H9 (cell line): ENCODE data around the gene FZD10. TPM values are rescaled to one million over a fixed set of nuclear protein-coding genes. Genes with fewer than 3 reads are reported as not detected.

Experiments
- DNase-seq: peaks from one replicate; pipeline ENCODE4 v3.0.0-alpha.2; 2017
- H2AFZ ChIP-seq: one replicate; pipeline ENCODE4 v1.6.1; 2013; ENCODE audit warnings: mild to moderate bottlenecking, low read length, control low read depth, moderate library complexity
- H2AK5ac ChIP-seq: 2 replicates; pipeline ENCODE4 v1.6.1; 2013; ENCODE audit warnings: low read length, control low read depth, mixed read lengths; ENCODE audit not compliant: insufficient read length
- H2BK120ac ChIP-seq: one replicate; pipeline ENCODE4 v1.6.1; 2013; ENCODE audit warnings: low read depth, mild to moderate bottlenecking, low read length, control low read depth, inconsistent platforms; ENCODE audit not compliant: poor library complexity, severe bottlenecking
- H2BK12ac ChIP-seq: 2 replicates; pipeline ENCODE4 v1.6.1; 2013; ENCODE audit warnings: low read length, control low read depth, mixed read lengths, low read depth; ENCODE audit not compliant: insufficient read length
- H2BK15ac ChIP-seq: 2 replicates; pipeline ENCODE4 v1.6.1; 2013; ENCODE audit warnings: low read depth, low read length, control low read depth
- H2BK20ac ChIP-seq: one replicate; pipeline ENCODE4 v1.6.1; 2013; ENCODE audit warnings: low read depth, mild to moderate bottlenecking, low read length, control low read depth, inconsistent platforms; ENCODE audit not compliant: poor library complexity, severe bottlenecking
- H2BK5ac ChIP-seq: 2 replicates; pipeline ENCODE4 v1.6.1; 2013; ENCODE audit warnings: low read length, control low read depth, mixed read lengths; ENCODE audit not compliant: insufficient read length
- H3K14ac ChIP-seq: 2 replicates; pipeline ENCODE4 v1.6.1; 2013; ENCODE audit warnings: low read length, control low read depth; ENCODE audit not compliant: insufficient read depth
- H3K18ac ChIP-seq: 2 replicates; pipeline ENCODE4 v1.6.1; 2013; ENCODE audit warnings: low read depth, mild to moderate bottlenecking, mixed read lengths, low read length, control low read depth; ENCODE audit not compliant: insufficient read length
- H3K23ac ChIP-seq: 2 replicates; pipeline ENCODE4 v1.6.1; 2013; ENCODE audit warnings: low read length, control low read depth, mixed read lengths, low read depth; ENCODE audit not compliant: insufficient read length
- H3K23me2 ChIP-seq: 2 replicates; pipeline ENCODE4 v1.6.1; 2013; ENCODE audit warnings: low read depth, mild to moderate bottlenecking, mixed read lengths, low read length, control low read depth; ENCODE audit not compliant: insufficient read length, poor library complexity, severe bottlenecking
- H3K27ac ChIP-seq: 2 replicates; pipeline ENCODE4 v1.5.1; 2013; ENCODE audit warnings: low read length, control low read depth, mixed read lengths, low read depth; ENCODE audit not compliant: insufficient read length
- H3K27me3 ChIP-seq: 2 replicates; pipeline ENCODE4 v1.6.1; 2013; ENCODE audit warnings: low read length, control low read depth, inconsistent platforms; ENCODE audit not compliant: insufficient read depth
- H3K4ac ChIP-seq: 2 replicates; pipeline ENCODE4 v1.6.1; 2013; ENCODE audit warnings: low read depth, mild to moderate bottlenecking, control low read depth, inconsistent platforms, low read length, moderate library complexity
- H3K4me1 ChIP-seq: 2 replicates; pipeline ENCODE4 v1.6.1; 2013; ENCODE audit warnings: low read length, control low read depth, inconsistent platforms; ENCODE audit not compliant: insufficient read depth
- H3K4me2 ChIP-seq: 2 replicates; pipeline ENCODE4 v1.6.1; 2013; ENCODE audit warnings: low read length, control low read depth, mixed read lengths; ENCODE audit not compliant: insufficient read length, insufficient read depth
- H3K56ac ChIP-seq: 2 replicates; pipeline ENCODE4 v1.6.1; 2013; ENCODE audit warnings: low read depth, mild to moderate bottlenecking, mixed read lengths, low read length, control low read depth; ENCODE audit not compliant: insufficient read length
- H3K79me1 ChIP-seq: 2 replicates; pipeline ENCODE4 v1.6.1; 2013; ENCODE audit warnings: low read depth, mild to moderate bottlenecking, moderate library complexity, low read length, control low read depth, inconsistent platforms; ENCODE audit not compliant: insufficient read depth, poor library complexity, severe bottlenecking
- H3K79me2 ChIP-seq: 2 replicates; pipeline ENCODE4 v1.6.1; 2013; ENCODE audit warnings: low read length, control low read depth, inconsistent platforms; ENCODE audit not compliant: insufficient read depth
- H3K9ac ChIP-seq: 2 replicates; pipeline ENCODE4 v1.6.1; 2013; ENCODE audit warnings: low read length, control low read depth, mixed read lengths; ENCODE audit not compliant: insufficient read length; ENCODE audit errors: extremely low read depth
- H3K9me3 ChIP-seq: one replicate; pipeline ENCODE4 v1.6.1; 2013; ENCODE audit warnings: low read depth, low read length, inconsistent platforms; ENCODE audit not compliant: control insufficient read depth
- H3T11ph ChIP-seq: one replicate; pipeline ENCODE4 v1.6.1; 2013; ENCODE audit warnings: mild to moderate bottlenecking, low read length, control low read depth, inconsistent platforms
- H4K20me1 ChIP-seq: one replicate; pipeline ENCODE4 v1.6.1; 2013; ENCODE audit not compliant: control insufficient read depth, insufficient read length, insufficient read depth
- H4K5ac ChIP-seq: 2 replicates; pipeline ENCODE4 v1.6.1; 2013; ENCODE audit warnings: low read depth, mild to moderate bottlenecking, mixed read lengths, low read length, control low read depth; ENCODE audit not compliant: insufficient read length
- H4K8ac ChIP-seq: replicated peaks from 2 replicates; pipeline ENCODE4 v1.6.1; 2013; ENCODE audit warnings: low read length, control low read depth, mixed read lengths, low read depth; ENCODE audit not compliant: insufficient read length
- H4K91ac ChIP-seq: 2 replicates; pipeline ENCODE4 v1.6.1; 2013; ENCODE audit warnings: low read depth, mild to moderate bottlenecking, moderate library complexity, mixed read lengths, low read length, control low read depth; ENCODE audit not compliant: insufficient read length
- H3K27ac Mint-ChIP-seq, 3 experiments: 2 replicates in 2 of 3; 3 replicates in 1 of 3; pipeline ENCODE4 v1.8.0; 2020 to 2021; ENCODE audit warnings: mixed read lengths in 3 of 3, mild to moderate bottlenecking in 1 of 3, moderate library complexity in 1 of 3
- H3K27me3 Mint-ChIP-seq: 2 replicates; pipeline ENCODE4 v1.8.0; 2021; ENCODE audit warnings: low read depth, mild to moderate bottlenecking, moderate library complexity, mixed read lengths
- H3K36me3 Mint-ChIP-seq, 3 experiments: 2 replicates in 2 of 3; 3 replicates in 1 of 3; pipeline ENCODE4 v1.8.0; 2020 to 2021; ENCODE audit warnings: low read depth in 3 of 3, mixed read lengths in 3 of 3; ENCODE audit not compliant: insufficient read depth in 1 of 3
- H3K4me1 Mint-ChIP-seq, 2 experiments: 2 replicates each; pipeline ENCODE4 v1.8.0; 2020; ENCODE audit warnings: mixed read lengths in 2 of 2
- H3K4me3 Mint-ChIP-seq, 2 experiments: 2 replicates in 1 of 2; 3 replicates in 1 of 2; pipeline ENCODE4 v1.8.0; 2020 to 2021; ENCODE audit warnings: mild to moderate bottlenecking in 2 of 2, mixed read lengths in 2 of 2, moderate library complexity in 1 of 2
- H3K9me3 Mint-ChIP-seq, 2 experiments: 2 replicates in 1 of 2; 3 replicates in 1 of 2; pipeline ENCODE4 v1.8.0; 2020; ENCODE audit warnings: mild to moderate bottlenecking in 2 of 2, mixed read lengths in 2 of 2, moderate library complexity in 1 of 2
- WGBS: extraction: QIAGEN DNeasy Blood & Tissue Kit; methylation state at CpG from one replicate; pipeline ENCODE4 v1.1.7; 2013; ENCODE audit warnings: missing lambda C conversion rate, low lambda C conversion rate, mixed read lengths; ENCODE audit not compliant: insufficient read length; ENCODE audit errors: extremely low coverage; 5-methylcytosine and 5-hydroxymethylcytosine counted together
- total RNA-seq: library from RNA; stranded (reverse); gene quantifications from 2 replicates; pipeline ENCODE4 v1.2.1, GENCODE V29; 2021
- TF ChIP-seq, protein P1 (sequence below): fragments of 200-600 bp; sonication (generic); conservative IDR thresholded peaks from 3 replicates; pipeline ENCODE4 v1.8.0; 2021; ENCODE audit warnings: antibody characterized with exemption, mild to moderate bottlenecking

FZD10 gene
- total RNA-seq, 1 experiment from 2014 or later = 1.0 TPM

DNA sequence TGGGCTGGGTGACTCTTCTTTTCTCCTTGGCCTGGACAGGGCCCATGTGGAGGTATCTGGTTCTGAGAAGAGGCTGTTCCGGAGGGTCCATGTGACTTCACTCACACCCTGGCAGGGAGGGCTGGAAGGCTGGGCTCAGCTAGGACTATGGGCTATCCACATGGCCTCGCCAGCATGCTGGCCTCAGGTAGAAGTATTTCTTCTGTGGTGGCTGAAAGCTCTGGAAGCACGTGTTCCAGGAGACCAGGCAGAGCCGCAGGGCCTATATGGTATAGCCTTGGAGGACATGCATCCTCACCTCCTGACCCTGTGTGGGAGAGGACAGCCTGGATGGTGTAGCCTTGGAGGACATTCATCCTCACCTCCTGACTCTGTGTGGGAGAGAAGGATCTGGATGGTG, 38.2 kb upstream of the FZD10 start:
- H3K4me2 ChIP-seq = no peak overlapping the region
- TF ChIP-seq, protein P1, sequence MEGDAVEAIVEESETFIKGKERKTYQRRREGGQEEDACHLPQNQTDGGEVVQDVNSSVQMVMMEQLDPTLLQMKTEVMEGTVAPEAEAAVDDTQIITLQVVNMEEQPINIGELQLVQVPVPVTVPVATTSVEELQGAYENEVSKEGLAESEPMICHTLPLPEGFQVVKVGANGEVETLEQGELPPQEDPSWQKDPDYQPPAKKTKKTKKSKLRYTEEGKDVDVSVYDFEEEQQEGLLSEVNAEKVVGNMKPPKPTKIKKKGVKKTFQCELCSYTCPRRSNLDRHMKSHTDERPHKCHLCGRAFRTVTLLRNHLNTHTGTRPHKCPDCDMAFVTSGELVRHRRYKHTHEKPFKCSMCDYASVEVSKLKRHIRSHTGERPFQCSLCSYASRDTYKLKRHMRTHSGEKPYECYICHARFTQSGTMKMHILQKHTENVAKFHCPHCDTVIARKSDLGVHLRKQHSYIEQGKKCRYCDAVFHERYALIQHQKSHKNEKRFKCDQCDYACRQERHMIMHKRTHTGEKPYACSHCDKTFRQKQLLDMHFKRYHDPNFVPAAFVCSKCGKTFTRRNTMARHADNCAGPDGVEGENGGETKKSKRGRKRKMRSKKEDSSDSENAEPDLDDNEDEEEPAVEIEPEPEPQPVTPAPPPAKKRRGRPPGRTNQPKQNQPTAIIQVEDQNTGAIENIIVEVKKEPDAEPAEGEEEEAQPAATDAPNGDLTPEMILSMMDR = no peak
- H3K27ac ChIP-seq = no peak overlapping the region
- H3K79me2 ChIP-seq = no peaks in the 10 kb centered on the region
- H4K8ac ChIP-seq = no peak overlapping the region
- H3K56ac ChIP-seq = no peak overlapping the region
- no peak overlapping the region for H2BK15ac ChIP-seq
- no peak overlapping the region for H3K23ac ChIP-seq
- H3K9ac ChIP-seq = no peak overlapping the region
- H4K91ac ChIP-seq = no peak overlapping the region
- peaks cover 2 to 10% of the 10 kb centered on the region in 2 experiments; a peak in 2 of 4 replicates for H3K4me1 Mint-ChIP-seq
- no peak overlapping the region for H3K27ac Mint-ChIP-seq
- H2BK120ac ChIP-seq = no peak overlapping the region
- no peaks in the 10 kb centered on the region for H3K36me3 Mint-ChIP-seq
- no peaks in the 10 kb centered on the region for H4K20me1 ChIP-seq
- H3T11ph ChIP-seq = no peak overlapping the region
- no peak overlapping the region for H3K4ac ChIP-seq
- no peak overlapping the region for H3K4me3 Mint-ChIP-seq
- DNase-seq = no peak
- H3K9me3 Mint-ChIP-seq = no peaks in the 10 kb centered on the region
- no peak overlapping the region for H3K14ac ChIP-seq
- peaks cover 76% of the 10 kb centered on the region for H3K27me3 Mint-ChIP-seq
- no peak overlapping the region for H3K18ac ChIP-seq
- H3K79me1 ChIP-seq = no peaks in the 10 kb centered on the region
- H2BK5ac ChIP-seq = no peak overlapping the region
- WGBS = no CpG with 5 or more reads among the region's 4 CpGs
- no peak overlapping the region for H2AFZ ChIP-seq
- H3K27me3 ChIP-seq = no peaks in the 10 kb centered on the region
- H4K5ac ChIP-seq = no peak overlapping the region
- H3K4me1 ChIP-seq = no peaks in the 10 kb centered on the region
- H2BK20ac ChIP-seq = no peak overlapping the region
- no peak overlapping the region for H2BK12ac ChIP-seq
- no peaks in the 10 kb centered on the region for H3K23me2 ChIP-seq
- no peaks in the 10 kb centered on the region for H3K9me3 ChIP-seq
- H2AK5ac ChIP-seq = no peak overlapping the region
